Esophagus (tissue), 2 donors: ENCODE data around the gene SLC22A23. TPM values are rescaled to one million over a fixed set of nuclear protein-coding genes. Genes with fewer than 3 reads are reported as not detected.

ENCODE experiments used
- H3K27ac ChIP-seq, 2 donors: one replicate each; pipeline ENCODE4 v1.5.1; 2013; ENCODE audit warnings: low read depth in 2 of 2, mild to moderate bottlenecking in 2 of 2, inconsistent platforms in 1 of 2, low read length in 1 of 2, moderate library complexity in 1 of 2
- H3K27me3 ChIP-seq, 2 donors: one replicate each; pipeline ENCODE4 v1.6.1; 2013; ENCODE audit warnings: low read length in 2 of 2, control low read depth in 1 of 2, mild to moderate bottlenecking in 1 of 2; ENCODE audit not compliant: insufficient read depth in 2 of 2, control insufficient read depth in 1 of 2
- H3K36me3 ChIP-seq, 2 donors: one replicate each; pipeline ENCODE4 v1.6.1; 2013; ENCODE audit warnings: low read length in 1 of 2; ENCODE audit not compliant: control insufficient read depth in 2 of 2, insufficient read depth in 2 of 2
- H3K4me1 ChIP-seq, 2 donors: one replicate each; pipeline ENCODE4 v1.6.1; 2013; ENCODE audit warnings: low read length in 1 of 2; ENCODE audit not compliant: control insufficient read depth in 2 of 2, insufficient read depth in 2 of 2
- H3K4me3 ChIP-seq, 2 donors: one replicate each; pipeline ENCODE4 v1.5.1; 2013; ENCODE audit warnings: low read length in 2 of 2, mild to moderate bottlenecking in 2 of 2, low read depth in 1 of 2, moderate library complexity in 1 of 2
- H3K9me3 ChIP-seq, 2 donors: one replicate each; pipeline ENCODE4 v1.6.1; 2013; ENCODE audit warnings: mild to moderate bottlenecking in 2 of 2, low read depth in 1 of 2, low read length in 1 of 2, moderate library complexity in 1 of 2; ENCODE audit not compliant: control insufficient read depth in 2 of 2, insufficient read depth in 1 of 2
- WGBS, 2 donors: extraction: QIAGEN DNeasy Blood & Tissue Kit; methylation state at CpG; one replicate each; pipeline ENCODE4 v1.1.7; 2013; 5-methylcytosine and 5-hydroxymethylcytosine counted together
- polyA plus RNA-seq, 2 donors: library from polyadenylated mRNA; stranded (reverse); fragments of 200-250 nt; gene quantifications; one replicate each; pipeline ENCODE4 v1.2.3, GENCODE V29; 2013
- donor health status: healthy with polysubstance abuse.
- donor health status: Bipolar disorder and iron deficiency.

SLC22A23 gene
- polyA plus RNA-seq, 2 donors = 12.5 to 15.4 TPM

- Histone ChIP-seq H3K4me3 (no peak overlapping the region), H3K36me3 (peaks cover 0 to 8% of the 10 kb centered on the region in 2 donors), H3K27ac (peak overlapping the region in 1 of 2 donors; percentile 39), H3K4me1 (peaks cover 9% of the 10 kb centered on the region in 2 donors), H3K9me3 (no peaks in the 10 kb centered on the region), H3K27me3 (no peaks in the 10 kb centered on the region)
- 87 to 90% methylated on average over 5 of the region's 5 CpGs for whole genome bisulfite sequencing, 2 donors
These were observed 86.9 kb downstream of the SLC22A23 start for GRCh38 chr6:3369985-3370360.

- peaks cover 0 to 8% of the 10 kb centered on the region in 2 donors for H3K36me3 ChIP-seq
- no peaks in the 10 kb centered on the region for H3K9me3 ChIP-seq
- WGBS, 2 donors = 58 to 63% methylated on average over 4 of the region's 4 CpGs
- H3K27me3 ChIP-seq = no peaks in the 10 kb centered on the region
- H3K27ac ChIP-seq = no peak overlapping the region
- H3K4me3 ChIP-seq = no peak overlapping the region
- H3K4me1 ChIP-seq = peaks cover 9 to 15% of the 10 kb centered on the region in 2 donors
These were observed 88.2 kb downstream of the SLC22A23 start for GRCh38 chr6:3368685-3369084.

- Histone ChIP-seq H3K4me3 (no peak overlapping the region), H3K27ac (no peak overlapping the region), H3K27me3 (no peaks in the 10 kb centered on the region), H3K9me3 (no peaks in the 10 kb centered on the region), H3K36me3 (peaks cover 0 to 4% of the 10 kb centered on the region in 2 donors), H3K4me1 (peaks cover 7 to 18% of the 10 kb centered on the region in 2 donors)
- WGBS, 2 donors = 56 to 60% methylated on average over 5 of the region's 5 CpGs
These were observed 89.2 kb downstream of the SLC22A23 start for GRCh38 chr6:3367630-3368029.

- Histone ChIP-seq H3K4me1 (peaks cover 4 to 13% of the 10 kb centered on the region in 2 donors), H3K36me3 (no peaks in the 10 kb centered on the region), H3K4me3 (no peak overlapping the region), H3K27me3 (no peaks in the 10 kb centered on the region), H3K9me3 (no peaks in the 10 kb centered on the region), H3K27ac (no peak overlapping the region)
- WGBS, 2 donors = 81 to 84% methylated on average over 5 of the region's 5 CpGs
These were observed 90.0 kb downstream of the SLC22A23 start for GRCh38 chr6:3366596-3367413.

GRCh38 chr6:3364391-3364790, 92.5 kb downstream of the SLC22A23 start:
- peaks cover 0 to 16% of the 10 kb centered on the region in 2 donors for H3K4me1 ChIP-seq
- H3K36me3 ChIP-seq = no peaks in the 10 kb centered on the region
- H3K9me3 ChIP-seq = no peaks in the 10 kb centered on the region
- no peak overlapping the region for H3K4me3 ChIP-seq
- H3K27ac ChIP-seq = no peak overlapping the region
- H3K27me3 ChIP-seq = no peaks in the 10 kb centered on the region
- WGBS, 2 donors = 74% methylated on average over 7 of the region's 7 CpGs

GRCh38 chr6:3363296-3364025, 93.4 kb downstream of the SLC22A23 start:
- WGBS, 2 donors = 49 to 53% methylated on average over 10 of the region's 10 CpGs
- Histone ChIP-seq H3K27me3 (no peaks in the 10 kb centered on the region), H3K4me1 (peaks cover 0 to 18% of the 10 kb centered on the region in 2 donors), H3K27ac (peak overlapping the region; percentile 79 to 90), H3K36me3 (no peaks in the 10 kb centered on the region), H3K4me3 (no peak overlapping the region), H3K9me3 (no peaks in the 10 kb centered on the region)

GRCh38 chr6:3361312-3362037, 95.4 kb downstream of the SLC22A23 start:
- no peak overlapping the region for H3K27ac ChIP-seq
- no peaks in the 10 kb centered on the region for H3K36me3 ChIP-seq
- no peaks in the 10 kb centered on the region for H3K27me3 ChIP-seq
- H3K4me1 ChIP-seq = peaks cover 0 to 21% of the 10 kb centered on the region in 2 donors
- no peak overlapping the region for H3K4me3 ChIP-seq
- WGBS, 2 donors = 79% methylated on average over 14 of the region's 14 CpGs
- no peaks in the 10 kb centered on the region for H3K9me3 ChIP-seq

- WGBS, 2 donors = 94 to 97% methylated on average over 16 of the region's 16 CpGs
- Histone ChIP-seq H3K4me3 (no peak overlapping the region), H3K4me1 (peaks cover 0 to 26% of the 10 kb centered on the region in 2 donors), H3K9me3 (no peaks in the 10 kb centered on the region), H3K27me3 (no peaks in the 10 kb centered on the region), H3K36me3 (no peaks in the 10 kb centered on the region), H3K27ac (no peak overlapping the region)
These were observed 96.2 kb downstream of the SLC22A23 start for GRCh38 chr6:3360727-3361045.

GRCh38 chr6:3359973-3360726, 96.7 kb downstream of the SLC22A23 start:
- 82 to 85% methylated on average over 8 of the region's 8 CpGs for WGBS, 2 donors

More at GRCh38 chr6:3359973-3360726, 96.7 kb downstream of the SLC22A23 start:
- Histone ChIP-seq H3K4me3 (no peak overlapping the region), H3K4me1 (peaks cover 0 to 30% of the 10 kb centered on the region in 2 donors), H3K36me3 (no peaks in the 10 kb centered on the region), H3K27me3 (no peaks in the 10 kb centered on the region), H3K27ac (no peak overlapping the region), H3K9me3 (no peaks in the 10 kb centered on the region)
